ENCODE data around the gene FOXA1.

DNA sequence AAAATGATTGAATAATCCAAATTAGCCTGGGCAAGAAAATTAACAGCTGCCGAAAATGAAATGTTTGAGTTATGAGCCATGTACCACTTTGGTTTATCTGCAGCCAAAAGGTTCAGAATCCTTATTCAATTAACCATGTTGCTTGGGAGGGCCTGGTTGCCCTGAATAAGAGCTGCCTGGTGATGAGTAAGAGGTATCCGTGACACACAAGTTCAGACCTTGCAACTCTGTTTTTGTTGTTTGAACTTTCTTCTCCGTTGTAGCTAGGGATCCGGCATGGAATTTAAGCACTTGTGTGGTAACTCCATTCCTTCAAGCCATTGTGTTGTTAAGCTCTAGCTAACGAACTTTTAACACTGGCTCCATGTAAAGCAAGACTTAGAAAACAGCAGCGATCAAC, 35.7 kb downstream of the FOXA1 start:
- TF ChIP-seq EZH2 (IDR thresholded peaks at IDR 0.05; ENCODE audit: low read length, missing control alignments) = no peak
- TF ChIP-seq, protein P1, sequence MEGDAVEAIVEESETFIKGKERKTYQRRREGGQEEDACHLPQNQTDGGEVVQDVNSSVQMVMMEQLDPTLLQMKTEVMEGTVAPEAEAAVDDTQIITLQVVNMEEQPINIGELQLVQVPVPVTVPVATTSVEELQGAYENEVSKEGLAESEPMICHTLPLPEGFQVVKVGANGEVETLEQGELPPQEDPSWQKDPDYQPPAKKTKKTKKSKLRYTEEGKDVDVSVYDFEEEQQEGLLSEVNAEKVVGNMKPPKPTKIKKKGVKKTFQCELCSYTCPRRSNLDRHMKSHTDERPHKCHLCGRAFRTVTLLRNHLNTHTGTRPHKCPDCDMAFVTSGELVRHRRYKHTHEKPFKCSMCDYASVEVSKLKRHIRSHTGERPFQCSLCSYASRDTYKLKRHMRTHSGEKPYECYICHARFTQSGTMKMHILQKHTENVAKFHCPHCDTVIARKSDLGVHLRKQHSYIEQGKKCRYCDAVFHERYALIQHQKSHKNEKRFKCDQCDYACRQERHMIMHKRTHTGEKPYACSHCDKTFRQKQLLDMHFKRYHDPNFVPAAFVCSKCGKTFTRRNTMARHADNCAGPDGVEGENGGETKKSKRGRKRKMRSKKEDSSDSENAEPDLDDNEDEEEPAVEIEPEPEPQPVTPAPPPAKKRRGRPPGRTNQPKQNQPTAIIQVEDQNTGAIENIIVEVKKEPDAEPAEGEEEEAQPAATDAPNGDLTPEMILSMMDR (conservative IDR thresholded peaks at IDR 0.05 in 1 of 2, IDR thresholded peaks at IDR 0.05 in 1 of 2; ENCODE audit: low read depth in 1 of 2, low read length in 2 of 2) = no peak
